GM18519 (cell line): ENCODE results near the gene NOL6.
"Not testable (repeated sequence)": the region's sequence is repeated elsewhere in the genome, so short reads cannot be mapped to it uniquely, and the experiment has no call there.

Source experiments
- ATAC-seq: cut with Tn5 transposase; IDR thresholded peaks from one replicate; pipeline ENCODE4 v1.9.1; 2021; ENCODE audit warnings: mild to moderate bottlenecking, moderate library complexity; ENCODE audit not compliant: unreplicated experiment, low FRiP score

The NOL6 gene

GRCh38 chr9:33435821-33436277 lies 37.9 kb downstream of the NOL6 start:
- no peak for ATAC-seq

GRCh38 chr9:33434317-33435105 lies 39.2 kb downstream of the NOL6 start:
- ATAC-seq: no peak

GRCh38 chr9:33433871-33434270 lies 39.9 kb downstream of the NOL6 start:
- ATAC-seq: no peak

- ATAC-seq: no peak
Observed at GRCh38 chr9:33431420-33431819, 42.3 kb downstream of the NOL6 start.

GRCh38 chr9:33430942-33431341 lies 42.8 kb downstream of the NOL6 start:
- no peak for ATAC-seq

- ATAC-seq: no peak
Observed at GRCh38 chr9:33429256-33429985, 44.3 kb downstream of the NOL6 start.

- no peak for ATAC-seq
Observed at GRCh38 chr9:33426843-33427293, 46.9 kb downstream of the NOL6 start.

GRCh38 chr9:33425128-33425533 lies 48.6 kb downstream of the NOL6 start:
- no peak for ATAC-seq

GRCh38 chr9:33424492-33424891 lies 49.2 kb downstream of the NOL6 start:
- ATAC-seq: not testable (repeated sequence)

GRCh38 chr9:33424043-33424442 lies 49.7 kb downstream of the NOL6 start:
- ATAC-seq: not testable (repeated sequence)

- no peak for ATAC-seq
Observed at GRCh38 chr9:33419708-33420303, 53.9 kb downstream of the NOL6 start.

- ATAC-seq: no peak
Observed at GRCh38 chr9:33418090-33418489, 55.6 kb downstream of the NOL6 start.

GRCh38 chr9:33416996-33417395 lies 56.7 kb downstream of the NOL6 start:
- ATAC-seq: no peak

GRCh38 chr9:33415501-33416038 lies 58.2 kb downstream of the NOL6 start:
- ATAC-seq: no peak

- ATAC-seq: no peak
Observed at GRCh38 chr9:33414889-33415500, 58.7 kb downstream of the NOL6 start.

- ATAC-seq: no peak
Observed at GRCh38 chr9:33414268-33414667, 59.5 kb downstream of the NOL6 start.
